ENCODE measurements around the gene LPAR3.

The LPAR3 gene

DNA sequence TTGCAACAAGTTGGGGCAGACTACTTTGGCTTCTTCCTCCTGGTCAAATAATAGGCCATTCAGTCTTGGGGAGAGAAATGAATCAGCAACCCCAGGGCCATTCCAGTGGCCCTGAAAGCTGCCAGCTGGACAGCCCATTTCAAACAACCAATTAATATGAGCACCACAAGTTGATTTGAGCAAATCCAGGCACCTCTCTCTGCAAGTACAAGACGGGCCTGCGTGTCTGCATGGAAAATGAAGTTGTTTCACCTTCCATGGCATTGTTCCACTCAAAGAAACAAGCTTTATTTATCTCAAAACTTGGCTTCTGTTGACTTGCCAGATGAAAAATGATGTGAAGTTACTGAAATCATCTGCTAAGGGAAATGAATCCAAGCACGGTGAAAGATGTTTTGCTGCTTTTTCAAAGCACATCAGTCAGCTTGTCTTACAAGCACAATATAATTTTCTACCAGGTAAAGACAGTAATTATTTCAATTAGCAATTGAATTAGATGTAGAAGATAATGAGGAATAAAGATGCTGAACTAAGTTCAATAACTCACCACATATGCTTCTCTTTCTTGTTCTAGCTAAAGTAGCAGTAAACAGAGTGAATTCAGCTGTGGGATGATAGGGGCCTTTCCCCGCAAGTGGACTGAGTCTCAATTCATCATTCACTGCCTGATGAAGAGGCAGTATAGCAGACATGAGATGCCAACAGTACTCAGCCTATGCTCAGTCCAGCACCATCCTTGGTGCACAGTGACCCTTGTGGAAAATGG is 107.6 kb downstream of the LPAR3 start:
- H3K27me3 ChIP-seq (ENCODE audit: insufficient read depth, poor library complexity, severe bottlenecking) = no peaks in the 10 kb centered on the region
- no peak overlapping the region for H3K4me3 ChIP-seq (replicated peaks; ENCODE audit: insufficient read depth, low read length)
- TF ChIP-seq SPI1 (IDR thresholded peaks at IDR 0.05; ENCODE audit: borderline replicate concordance, low read depth) = no peak
- TF ChIP-seq, protein P1, sequence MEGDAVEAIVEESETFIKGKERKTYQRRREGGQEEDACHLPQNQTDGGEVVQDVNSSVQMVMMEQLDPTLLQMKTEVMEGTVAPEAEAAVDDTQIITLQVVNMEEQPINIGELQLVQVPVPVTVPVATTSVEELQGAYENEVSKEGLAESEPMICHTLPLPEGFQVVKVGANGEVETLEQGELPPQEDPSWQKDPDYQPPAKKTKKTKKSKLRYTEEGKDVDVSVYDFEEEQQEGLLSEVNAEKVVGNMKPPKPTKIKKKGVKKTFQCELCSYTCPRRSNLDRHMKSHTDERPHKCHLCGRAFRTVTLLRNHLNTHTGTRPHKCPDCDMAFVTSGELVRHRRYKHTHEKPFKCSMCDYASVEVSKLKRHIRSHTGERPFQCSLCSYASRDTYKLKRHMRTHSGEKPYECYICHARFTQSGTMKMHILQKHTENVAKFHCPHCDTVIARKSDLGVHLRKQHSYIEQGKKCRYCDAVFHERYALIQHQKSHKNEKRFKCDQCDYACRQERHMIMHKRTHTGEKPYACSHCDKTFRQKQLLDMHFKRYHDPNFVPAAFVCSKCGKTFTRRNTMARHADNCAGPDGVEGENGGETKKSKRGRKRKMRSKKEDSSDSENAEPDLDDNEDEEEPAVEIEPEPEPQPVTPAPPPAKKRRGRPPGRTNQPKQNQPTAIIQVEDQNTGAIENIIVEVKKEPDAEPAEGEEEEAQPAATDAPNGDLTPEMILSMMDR (IDR thresholded peaks at IDR 0.05; ENCODE audit: insufficient read depth, low read length) = no peak
- TF ChIP-seq, protein P2, sequence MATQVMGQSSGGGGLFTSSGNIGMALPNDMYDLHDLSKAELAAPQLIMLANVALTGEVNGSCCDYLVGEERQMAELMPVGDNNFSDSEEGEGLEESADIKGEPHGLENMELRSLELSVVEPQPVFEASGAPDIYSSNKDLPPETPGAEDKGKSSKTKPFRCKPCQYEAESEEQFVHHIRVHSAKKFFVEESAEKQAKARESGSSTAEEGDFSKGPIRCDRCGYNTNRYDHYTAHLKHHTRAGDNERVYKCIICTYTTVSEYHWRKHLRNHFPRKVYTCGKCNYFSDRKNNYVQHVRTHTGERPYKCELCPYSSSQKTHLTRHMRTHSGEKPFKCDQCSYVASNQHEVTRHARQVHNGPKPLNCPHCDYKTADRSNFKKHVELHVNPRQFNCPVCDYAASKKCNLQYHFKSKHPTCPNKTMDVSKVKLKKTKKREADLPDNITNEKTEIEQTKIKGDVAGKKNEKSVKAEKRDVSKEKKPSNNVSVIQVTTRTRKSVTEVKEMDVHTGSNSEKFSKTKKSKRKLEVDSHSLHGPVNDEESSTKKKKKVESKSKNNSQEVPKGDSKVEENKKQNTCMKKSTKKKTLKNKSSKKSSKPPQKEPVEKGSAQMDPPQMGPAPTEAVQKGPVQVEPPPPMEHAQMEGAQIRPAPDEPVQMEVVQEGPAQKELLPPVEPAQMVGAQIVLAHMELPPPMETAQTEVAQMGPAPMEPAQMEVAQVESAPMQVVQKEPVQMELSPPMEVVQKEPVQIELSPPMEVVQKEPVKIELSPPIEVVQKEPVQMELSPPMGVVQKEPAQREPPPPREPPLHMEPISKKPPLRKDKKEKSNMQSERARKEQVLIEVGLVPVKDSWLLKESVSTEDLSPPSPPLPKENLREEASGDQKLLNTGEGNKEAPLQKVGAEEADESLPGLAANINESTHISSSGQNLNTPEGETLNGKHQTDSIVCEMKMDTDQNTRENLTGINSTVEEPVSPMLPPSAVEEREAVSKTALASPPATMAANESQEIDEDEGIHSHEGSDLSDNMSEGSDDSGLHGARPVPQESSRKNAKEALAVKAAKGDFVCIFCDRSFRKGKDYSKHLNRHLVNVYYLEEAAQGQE (IDR thresholded peaks at IDR 0.05; ENCODE audit: insufficient replicate concordance, low read depth) = no peak
- TF ChIP-seq POLR2AphosphoS5 (IDR thresholded peaks at IDR 0.05; ENCODE audit: low read depth) = no peak
- TF ChIP-seq GABPA (IDR thresholded peaks at IDR 0.05; ENCODE audit: low read depth) = no peak
- H3K27ac ChIP-seq (replicated peaks) = no peak overlapping the region
- DNase-seq (ENCODE audit: low read depth in 1 of 2, low spot score in 1 of 2) = no peak

DNA sequence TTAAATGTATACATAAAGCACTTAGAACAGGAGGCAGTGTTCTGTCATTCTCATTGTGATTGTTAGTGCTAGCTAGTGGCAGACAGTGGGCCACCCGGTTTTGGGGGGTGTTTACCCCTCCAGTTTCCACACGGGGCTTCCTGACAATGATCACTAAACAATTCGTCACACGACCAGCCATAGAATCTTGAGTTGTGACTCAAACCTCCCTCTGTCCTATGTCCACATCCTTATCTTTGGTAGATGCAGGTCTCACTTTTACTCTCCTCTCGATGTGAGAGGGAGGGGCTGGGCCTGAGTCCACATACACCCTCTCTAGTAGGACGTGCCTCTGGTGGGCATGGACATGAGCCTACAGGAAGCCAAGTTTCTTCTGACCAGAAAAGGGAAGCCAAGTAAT is 110.1 kb downstream of the LPAR3 start:
- TF ChIP-seq, protein P2 (IDR thresholded peaks at IDR 0.05; ENCODE audit: insufficient replicate concordance, low read depth) = no peak
- no peak for TF ChIP-seq GABPA (IDR thresholded peaks at IDR 0.05; ENCODE audit: low read depth)
- no peak for TF ChIP-seq POLR2AphosphoS5 (IDR thresholded peaks at IDR 0.05; ENCODE audit: low read depth)
- no peak for TF ChIP-seq SPI1 (IDR thresholded peaks at IDR 0.05; ENCODE audit: borderline replicate concordance, low read depth)
- Histone ChIP-seq H3K27ac (replicated peaks) (no peak overlapping the region), H3K27me3 (ENCODE audit: insufficient read depth, poor library complexity, severe bottlenecking) (no peaks in the 10 kb centered on the region), H3K4me3 (replicated peaks; ENCODE audit: insufficient read depth, low read length) (no peak overlapping the region)
- no peak for DNase-seq (ENCODE audit: low read depth in 1 of 2, low spot score in 1 of 2)

DNA sequence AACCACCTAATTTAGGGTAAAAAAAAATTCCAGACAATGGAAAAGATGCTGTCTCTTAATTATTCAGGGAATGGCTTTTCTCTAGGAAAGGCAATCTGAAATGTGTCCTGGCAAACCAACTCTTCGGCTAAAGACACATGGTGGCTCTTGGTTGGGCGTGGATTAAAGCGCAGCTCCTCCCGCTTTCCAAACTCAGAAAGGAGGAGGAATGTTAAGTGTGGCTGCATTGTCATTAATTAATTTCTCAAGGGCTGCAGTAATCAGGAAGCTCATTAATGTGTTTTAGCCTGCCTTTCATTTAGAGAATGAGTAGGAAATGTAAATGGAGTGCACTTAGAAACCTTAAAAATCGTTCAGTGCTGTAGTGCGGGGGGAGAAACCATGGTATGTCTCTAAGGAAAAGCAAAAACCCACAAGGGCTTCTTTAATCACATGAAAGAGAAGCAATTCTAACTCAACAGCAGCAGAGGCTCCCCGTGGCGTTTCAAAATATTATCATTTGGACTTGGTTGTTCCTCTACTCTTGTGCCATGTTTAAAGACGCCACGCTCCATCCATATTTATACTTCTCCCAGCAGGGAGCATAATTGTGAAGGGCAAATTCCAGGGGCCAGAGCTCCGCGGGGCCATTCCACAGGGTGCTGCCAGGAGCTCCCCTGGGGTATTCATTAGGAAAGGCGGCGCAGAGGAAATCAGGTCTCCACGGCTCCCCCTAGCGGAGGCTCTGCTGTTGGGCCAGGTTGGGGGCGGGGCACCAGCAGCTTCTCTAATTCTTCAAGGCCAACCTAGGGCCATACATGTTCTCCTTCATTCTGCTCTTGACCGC is 110.8 kb downstream of the LPAR3 start:
- TF ChIP-seq, protein P1 (IDR thresholded peaks at IDR 0.05; ENCODE audit: insufficient read depth, low read length) = peak; percentile 58
- no peak for TF ChIP-seq POLR2AphosphoS5 (IDR thresholded peaks at IDR 0.05; ENCODE audit: low read depth)
- no peak overlapping the region for H3K4me3 ChIP-seq (replicated peaks; ENCODE audit: insufficient read depth, low read length)
- peak; percentile 38 to 67 for DNase-seq (ENCODE audit: low read depth in 1 of 2, low spot score in 1 of 2)

DNA sequence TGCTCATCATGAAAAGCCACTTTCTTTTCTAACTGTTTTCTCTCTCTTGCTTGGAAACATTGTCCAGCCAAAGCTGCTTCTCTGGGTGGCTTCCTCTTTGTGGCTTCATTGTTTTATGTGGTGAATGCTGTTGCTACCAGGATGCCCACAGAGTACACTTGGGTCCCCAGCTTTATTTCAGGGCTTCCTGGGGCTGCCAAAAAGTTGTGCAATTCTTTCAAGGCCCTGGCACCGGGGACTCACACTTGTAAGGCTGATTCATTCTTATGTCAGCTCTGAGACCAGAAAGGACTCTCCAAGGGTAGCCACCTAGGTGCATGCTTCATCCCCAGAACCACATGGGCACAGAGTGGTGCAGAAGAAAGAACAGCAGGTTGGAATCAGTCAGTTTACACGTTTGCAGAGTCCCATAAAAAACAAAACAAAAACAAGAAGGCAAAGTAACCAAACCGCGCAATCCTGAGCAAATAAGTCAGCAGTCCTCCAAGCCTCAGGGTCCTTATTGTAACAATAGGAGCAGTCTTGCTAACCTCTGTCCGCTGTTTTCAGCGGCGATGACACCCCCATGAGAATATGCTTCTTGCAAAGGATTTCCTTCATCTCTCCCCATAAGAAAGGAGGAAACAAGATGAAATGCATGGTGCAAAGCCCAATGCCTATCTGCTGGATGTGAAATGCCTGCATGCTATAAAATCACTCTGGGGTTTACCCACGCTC is 112.8 kb downstream of the LPAR3 start:
- no peak for TF ChIP-seq GABPA (IDR thresholded peaks at IDR 0.05; ENCODE audit: low read depth)
- TF ChIP-seq SPI1 (IDR thresholded peaks at IDR 0.05; ENCODE audit: borderline replicate concordance, low read depth) = peak; percentile 93
- TF ChIP-seq, protein P2 (IDR thresholded peaks at IDR 0.05; ENCODE audit: insufficient replicate concordance, low read depth) = peak; percentile 45
- TF ChIP-seq POLR2AphosphoS5 (IDR thresholded peaks at IDR 0.05; ENCODE audit: low read depth) = peak; percentile 41
- TF ChIP-seq, protein P1 (IDR thresholded peaks at IDR 0.05; ENCODE audit: insufficient read depth, low read length) = no peak
- H3K27ac ChIP-seq (replicated peaks) = peak overlapping the region; percentile 72
- H3K27me3 ChIP-seq (ENCODE audit: insufficient read depth, poor library complexity, severe bottlenecking) = no peaks in the 10 kb centered on the region
- peak; percentile 79 to 91 for DNase-seq (ENCODE audit: low read depth in 1 of 2, low spot score in 1 of 2)
- no peak overlapping the region for H3K4me3 ChIP-seq (replicated peaks; ENCODE audit: insufficient read depth, low read length)

More for the DNA sequence above, 110.8 kb downstream of the LPAR3 start:
- H3K27me3 ChIP-seq (ENCODE audit: insufficient read depth, poor library complexity, severe bottlenecking) = no peaks in the 10 kb centered on the region
- no peak overlapping the region for H3K27ac ChIP-seq (replicated peaks)

Measured in HL-60 (cell line).